ENCODE measurements around the gene TEX22.
"Not testable (repeated sequence)": the region's sequence is repeated elsewhere in the genome, so short reads cannot be mapped to it uniquely, and the experiment has no call there.

The TEX22 gene

DNA sequence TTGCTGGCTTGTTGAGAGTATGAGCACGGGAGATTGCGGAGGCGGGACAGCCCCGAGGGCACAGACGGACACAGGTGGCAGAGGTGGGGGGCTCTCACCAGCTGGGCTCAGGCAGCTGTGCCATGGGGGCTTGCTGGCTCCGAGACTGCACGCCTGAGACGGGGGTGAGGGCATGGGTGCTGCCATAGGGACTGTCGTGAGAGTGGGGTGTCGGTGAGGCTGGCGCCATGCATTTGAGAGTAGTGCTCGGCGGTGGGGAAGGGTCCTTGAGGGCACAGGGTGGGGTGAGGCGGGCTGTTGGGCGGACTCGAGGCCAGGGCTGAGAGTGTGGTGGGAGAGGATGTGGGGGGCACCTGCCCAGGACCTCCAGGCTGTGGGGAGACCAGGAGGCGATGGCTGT is 40.7 kb upstream of the TEX22 start:
- TF ChIP-seq JUND (IDR thresholded peaks at IDR 0.05; ENCODE audit: low read depth), result no peak
- in situ Hi-C loops (cut with HindIII; ENCODE audit: low pct_unique_long_range_greater_than_20kb, low sequenced_read_pairs), result no loop called here
- DNase-seq (ENCODE audit: low read depth in 1 of 2, low spot score in 1 of 2), result no peak

DNA sequence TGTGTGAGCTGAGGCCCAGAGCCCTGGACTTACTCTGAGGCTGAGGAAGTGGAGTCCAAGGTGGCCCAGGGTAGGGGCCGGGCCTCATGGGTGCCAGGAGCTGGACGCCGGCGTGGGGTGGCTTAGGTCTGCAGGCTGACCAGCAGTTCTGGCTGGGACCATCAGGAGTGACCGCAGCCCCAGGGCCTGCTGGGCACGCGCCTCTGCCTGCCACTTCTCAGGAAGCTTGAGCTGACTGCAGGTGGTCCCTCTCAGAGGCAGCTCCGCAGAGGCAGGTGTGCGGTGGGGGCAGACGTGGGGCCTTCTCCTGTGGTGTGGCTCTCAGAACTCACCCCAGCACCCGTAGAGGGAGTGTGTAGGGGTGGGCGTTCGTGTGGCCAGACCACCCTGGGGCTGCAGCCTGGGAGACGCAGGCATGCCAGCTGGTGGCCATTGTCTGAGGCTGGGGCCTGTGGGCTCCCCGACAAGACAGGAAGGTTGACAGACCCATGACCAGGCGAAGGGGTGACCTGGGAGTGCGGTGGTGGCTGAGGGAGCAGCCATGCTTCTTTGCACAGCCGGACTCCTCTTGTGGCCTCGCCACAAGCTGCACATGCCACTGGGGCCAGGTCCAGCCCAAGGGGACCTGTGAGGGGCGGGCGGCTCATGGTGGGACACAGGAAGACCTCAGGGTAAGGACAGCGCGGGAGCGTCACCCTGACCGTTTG is 40.0 kb upstream of the TEX22 start:
- DNase-seq (ENCODE audit: low read depth in 1 of 2, low spot score in 1 of 2), result no peak
- in situ Hi-C loops (cut with HindIII; ENCODE audit: low pct_unique_long_range_greater_than_20kb, low sequenced_read_pairs), result no loop called here
- TF ChIP-seq JUND (IDR thresholded peaks at IDR 0.05; ENCODE audit: low read depth), result no peak

- no peak for TF ChIP-seq JUND (IDR thresholded peaks at IDR 0.05; ENCODE audit: low read depth)
- no peak for DNase-seq (ENCODE audit: low read depth in 1 of 2, low spot score in 1 of 2)
- in situ Hi-C loops (cut with HindIII; ENCODE audit: low pct_unique_long_range_greater_than_20kb, low sequenced_read_pairs), result no loop called here
These were observed 39.4 kb upstream of the TEX22 start for GRCh38 chr14:105358943-105359342.

DNA sequence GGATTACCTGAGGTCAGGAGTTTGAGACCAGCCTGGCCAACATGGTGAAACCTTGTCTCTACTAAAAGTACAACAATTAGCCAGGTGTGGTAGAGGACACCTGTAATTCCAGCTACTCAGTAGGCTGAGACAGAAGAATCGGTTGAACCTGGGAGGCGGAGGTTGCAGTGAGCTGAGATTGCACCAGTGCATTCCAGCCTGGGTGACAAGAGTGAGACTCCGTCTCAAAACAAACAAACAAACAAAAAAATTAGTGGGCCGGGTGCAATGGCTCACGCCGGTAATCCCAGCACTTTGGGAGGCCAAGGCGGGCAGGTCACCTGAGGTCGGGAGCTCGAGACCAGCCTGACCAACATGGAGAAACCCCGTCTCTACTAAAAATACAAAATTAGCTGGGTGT is 36.9 kb upstream of the TEX22 start:
- in situ Hi-C loops (cut with HindIII; ENCODE audit: low pct_unique_long_range_greater_than_20kb, low sequenced_read_pairs), result not testable (repeated sequence)

DNA sequence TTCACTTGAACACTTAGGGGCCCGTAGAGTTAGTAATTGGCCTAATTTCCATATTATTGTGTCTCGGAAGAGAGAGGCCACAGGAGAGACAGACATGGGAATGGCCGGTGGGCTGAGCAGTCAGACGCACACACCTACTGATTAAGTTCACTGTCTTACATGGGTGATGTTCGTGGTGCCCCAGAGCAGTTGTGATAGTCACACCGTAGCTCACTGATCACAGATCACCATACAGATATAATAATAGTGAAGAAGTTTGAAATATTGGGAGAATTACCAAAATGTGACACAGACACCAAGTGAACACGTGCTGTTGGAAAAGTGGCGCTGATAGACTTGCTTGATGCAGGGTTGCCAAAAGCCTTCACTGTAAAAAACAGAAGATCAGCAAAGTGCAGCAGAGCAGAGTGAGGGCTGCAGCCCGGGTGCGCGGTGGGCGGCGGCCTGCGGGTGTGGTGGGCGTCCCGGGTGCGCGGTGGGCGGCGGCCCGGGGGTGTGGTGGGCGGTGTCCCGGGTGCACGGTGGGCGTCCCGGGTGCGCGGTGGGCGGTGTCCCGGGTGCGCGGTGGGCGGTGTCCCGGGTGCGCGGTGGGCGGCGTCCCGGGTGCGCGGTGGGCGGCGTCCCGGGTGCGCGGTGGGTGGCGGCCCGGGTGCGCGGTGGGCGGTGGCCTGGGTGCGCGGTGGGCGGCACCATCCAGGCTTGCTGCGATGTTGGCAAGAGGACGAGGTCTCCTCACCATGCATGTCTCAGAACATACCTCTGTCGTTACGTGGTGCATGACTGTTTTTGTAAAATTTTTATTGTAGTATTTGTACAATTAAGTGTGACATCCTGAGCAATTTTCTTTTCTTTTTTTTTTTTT is 34.3 kb upstream of the TEX22 start:
- DNase-seq (ENCODE audit: low read depth in 1 of 2, low spot score in 1 of 2), result no peak

More for the DNA sequence above, 36.9 kb upstream of the TEX22 start:
- DNase-seq (ENCODE audit: low read depth in 1 of 2, low spot score in 1 of 2), result not testable (repeated sequence)

DNA sequence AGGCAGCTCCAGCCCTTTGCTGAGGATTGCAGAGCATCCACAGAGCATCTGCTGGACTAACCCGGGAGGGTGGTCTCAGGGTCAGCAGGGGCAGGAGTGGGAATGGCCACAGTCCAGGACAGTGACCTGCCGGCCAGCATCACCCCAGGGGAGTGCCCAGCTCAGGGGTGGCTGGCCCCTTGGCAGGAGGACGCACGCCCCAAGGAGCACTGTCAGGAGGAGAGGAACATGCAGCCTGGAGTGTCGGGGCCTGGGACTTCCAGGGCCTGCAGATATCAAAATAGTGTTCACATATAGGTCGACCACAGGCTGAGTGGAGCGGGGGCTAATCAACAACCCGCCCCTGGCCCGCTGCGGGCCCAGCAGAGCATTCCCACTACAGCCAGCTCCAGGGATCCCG is 33.2 kb upstream of the TEX22 start:
- no peak for TF ChIP-seq JUND (IDR thresholded peaks at IDR 0.05; ENCODE audit: low read depth)
- in situ Hi-C loops (cut with HindIII; ENCODE audit: low pct_unique_long_range_greater_than_20kb, low sequenced_read_pairs), result no loop called here
- DNase-seq (ENCODE audit: low read depth in 1 of 2, low spot score in 1 of 2), result no peak

More for the DNA sequence above, 34.3 kb upstream of the TEX22 start:
- TF ChIP-seq JUND (IDR thresholded peaks at IDR 0.05; ENCODE audit: low read depth), result no peak
- in situ Hi-C loops (cut with HindIII; ENCODE audit: low pct_unique_long_range_greater_than_20kb, low sequenced_read_pairs), result no loop called here

DNA sequence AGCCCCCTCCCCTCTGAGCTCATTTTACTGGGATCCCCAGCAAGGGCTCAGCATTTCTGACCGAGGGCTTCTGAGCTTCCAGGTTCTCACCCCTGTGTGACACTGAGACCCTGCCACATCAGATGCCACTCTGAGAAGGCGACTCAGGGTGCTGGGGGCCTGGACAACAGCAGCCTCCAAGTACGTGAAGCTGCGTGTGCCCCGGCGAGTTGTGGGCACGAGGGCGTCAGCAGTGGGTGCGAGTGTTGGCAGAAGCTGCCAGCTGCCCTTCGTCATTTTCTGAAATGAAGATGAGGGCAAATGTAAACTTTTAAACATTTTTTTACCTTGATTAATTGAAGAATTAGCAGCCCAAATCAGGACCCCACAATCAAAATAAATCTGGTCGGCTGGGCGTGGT is 32.7 kb upstream of the TEX22 start:
- in situ Hi-C loops (cut with HindIII; ENCODE audit: low pct_unique_long_range_greater_than_20kb, low sequenced_read_pairs), result no loop called here
- no peak for TF ChIP-seq JUND (IDR thresholded peaks at IDR 0.05; ENCODE audit: low read depth)
- DNase-seq (ENCODE audit: low read depth in 1 of 2, low spot score in 1 of 2), result no peak

GRCh38 chr14:105366386-105367074 is 31.8 kb upstream of the TEX22 start:
- in situ Hi-C loops (cut with HindIII; ENCODE audit: low pct_unique_long_range_greater_than_20kb, low sequenced_read_pairs), result no loop called here
- DNase-seq (ENCODE audit: low read depth in 1 of 2, low spot score in 1 of 2), result no peak
- TF ChIP-seq JUND (IDR thresholded peaks at IDR 0.05; ENCODE audit: low read depth), result no peak

GRCh38 chr14:105367116-105368031 is 31.0 kb upstream of the TEX22 start:
- no peak for TF ChIP-seq JUND (IDR thresholded peaks at IDR 0.05; ENCODE audit: low read depth)

DNA sequence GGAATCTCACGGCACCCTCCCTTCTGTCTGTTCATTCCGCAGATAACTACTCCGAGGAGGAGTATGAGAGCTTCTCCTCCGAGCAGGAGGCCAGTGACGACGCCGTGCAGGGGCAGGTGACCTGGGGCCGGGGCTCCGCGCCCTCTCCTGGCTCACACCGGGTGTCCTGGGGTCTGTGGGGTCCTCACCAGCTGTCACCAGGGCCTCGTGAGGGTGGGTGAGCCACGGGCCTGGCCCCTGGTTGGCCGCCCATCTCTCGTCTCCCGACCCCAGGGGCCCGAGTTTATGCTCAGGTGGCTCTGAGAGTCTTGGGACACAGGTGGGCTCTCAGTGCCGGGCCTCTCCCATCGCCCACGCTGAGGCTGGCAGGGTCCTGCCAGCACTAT is 30.3 kb upstream of the TEX22 start:
- in situ Hi-C loops (cut with HindIII; ENCODE audit: low pct_unique_long_range_greater_than_20kb, low sequenced_read_pairs), result no loop called here
- TF ChIP-seq JUND (IDR thresholded peaks at IDR 0.05; ENCODE audit: low read depth), result no peak

More at GRCh38 chr14:105367116-105368031, 31.0 kb upstream of the TEX22 start:
- in situ Hi-C loops (cut with HindIII; ENCODE audit: low pct_unique_long_range_greater_than_20kb, low sequenced_read_pairs), result no loop called here
- no peak for DNase-seq (ENCODE audit: low read depth in 1 of 2, low spot score in 1 of 2)

GRCh38 chr14:105368426-105368825 is 29.9 kb upstream of the TEX22 start:
- TF ChIP-seq JUND (IDR thresholded peaks at IDR 0.05; ENCODE audit: low read depth), result no peak
- in situ Hi-C loops (cut with HindIII; ENCODE audit: low pct_unique_long_range_greater_than_20kb, low sequenced_read_pairs), result no loop called here
- no peak for DNase-seq (ENCODE audit: low read depth in 1 of 2, low spot score in 1 of 2)

More for the DNA sequence above, 30.3 kb upstream of the TEX22 start:
- no peak for DNase-seq (ENCODE audit: low read depth in 1 of 2, low spot score in 1 of 2)
